ENCODE data around the gene FYN. TPM values are rescaled to one million over a fixed set of nuclear protein-coding genes. Genes with fewer than 3 reads are reported as not detected.
"Not testable (repeated sequence)": the region's sequence is repeated elsewhere in the genome, so short reads cannot be mapped to it uniquely, and the experiment has no call there.

FYN gene
- polyA plus RNA-seq, 3 donors from 2014 or later = 358 to 488 (median 414) TPM

DNA sequence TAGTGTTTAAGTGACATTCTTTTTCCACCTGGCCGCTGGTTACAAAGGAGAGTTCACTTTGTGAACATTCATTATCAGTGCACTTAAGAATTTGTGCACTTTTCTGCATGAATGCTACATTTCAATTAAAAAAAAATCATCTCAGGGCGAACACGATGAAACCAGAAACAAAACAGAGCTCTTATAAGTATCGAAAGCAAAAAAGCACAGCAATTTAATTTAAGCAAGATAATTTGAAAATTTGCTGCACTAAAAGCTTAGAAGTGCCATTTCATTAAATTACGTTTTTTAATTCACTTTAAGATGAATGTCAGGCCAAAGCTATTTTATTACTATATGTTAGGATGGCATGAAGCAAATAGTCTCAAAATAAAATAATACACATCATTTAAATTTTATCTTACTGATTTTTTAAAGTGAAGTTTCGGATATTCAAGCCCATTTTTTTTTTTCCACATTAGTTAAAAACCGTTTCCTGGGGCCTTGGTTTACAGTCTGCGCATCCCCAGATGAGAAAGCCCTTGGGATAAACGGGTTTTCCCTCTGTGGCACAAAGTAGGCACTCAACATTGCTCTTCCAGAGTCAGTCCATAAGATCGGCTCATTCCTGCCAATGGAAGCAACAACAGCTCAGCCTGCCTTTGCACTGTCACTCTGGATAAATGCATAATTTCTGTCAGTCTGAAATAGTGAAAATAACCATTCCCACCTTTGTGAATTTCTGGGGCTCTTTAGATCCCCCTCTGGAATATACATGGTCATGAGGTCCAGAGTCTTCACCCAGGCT is 80.1 kb downstream of the FYN start:
- DNase-seq = no peak
- Mint-ChIP-seq H3K9me3 (no peaks in the 10 kb centered on the region), H3K36me3 (peaks cover 0 to 3% (median 3%) of the 10 kb centered on the region in 3 donors), H3K27ac (peak overlapping the region in 5 of 6 donors; percentile 99 to 100 (median 100)), H3K4me1 (peaks cover under 1 to 60% of the 10 kb centered on the region in 2 donors), H3K27me3 (ENCODE audit: low read depth in 3 of 3) (peaks cover 9 to 18% (median 16%) of the 10 kb centered on the region in 3 donors), H3K4me3 (peak overlapping the region; percentile 87 to 98 (median 92))

GRCh38 chr6:111792241-111792640 is 81.0 kb downstream of the FYN start:
- no peak for DNase-seq
- peaks cover 0 to 3% (median 3%) of the 10 kb centered on the region in 3 donors for H3K36me3 Mint-ChIP-seq
- H3K4me1 Mint-ChIP-seq = peaks cover 0 to 57% of the 10 kb centered on the region in 2 donors
- H3K9me3 Mint-ChIP-seq = no peaks in the 10 kb centered on the region
- H3K27me3 Mint-ChIP-seq (ENCODE audit: low read depth in 3 of 3) = peaks cover 9 to 21% (median 15%) of the 10 kb centered on the region in 3 donors
- H3K27ac Mint-ChIP-seq = peak overlapping the region in 5 of 6 donors; percentile 99 to 100 (median 100)
- H3K4me3 Mint-ChIP-seq = peak overlapping the region; percentile 87 to 98 (median 92)

- Mint-ChIP-seq H3K36me3 (peaks cover 0 to 3% (median 3%) of the 10 kb centered on the region in 3 donors), H3K27ac (peak overlapping the region in 5 of 6 donors; percentile 99 to 100 (median 100)), H3K9me3 (no peaks in the 10 kb centered on the region), H3K4me1 (peaks cover under 1 to 52% of the 10 kb centered on the region in 2 donors), H3K4me3 (peak overlapping the region; percentile 87 to 98 (median 92)), H3K27me3 (ENCODE audit: low read depth in 3 of 3) (peaks cover 9 to 20% (median 17%) of the 10 kb centered on the region in 3 donors)
- DNase-seq = no peak
Observed at GRCh38 chr6:111791415-111791814, 81.8 kb downstream of the FYN start.

DNA sequence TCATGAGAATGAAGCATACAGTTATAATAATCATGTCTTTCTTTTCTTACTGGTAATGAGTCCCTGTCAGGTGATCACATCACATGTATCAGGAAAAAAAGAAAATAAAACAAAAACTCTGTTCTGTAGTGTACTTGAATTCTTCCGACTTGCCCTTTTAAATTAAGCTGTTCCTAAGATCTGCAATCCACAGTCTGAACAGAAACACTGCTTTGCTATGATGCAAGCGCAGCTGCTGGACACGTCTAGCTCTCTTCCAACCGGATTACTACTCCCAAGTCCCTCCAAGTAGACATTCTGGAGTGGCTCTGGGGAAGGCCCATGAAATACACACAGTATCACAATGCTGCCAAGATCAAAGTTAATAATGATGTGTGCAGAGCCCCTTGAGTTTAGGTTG is 83.7 kb downstream of the FYN start:
- peaks cover 0 to 7% (median 3%) of the 10 kb centered on the region in 3 donors for H3K36me3 Mint-ChIP-seq
- H3K4me3 Mint-ChIP-seq = no peak overlapping the region
- H3K27ac Mint-ChIP-seq = no peak overlapping the region
- peaks cover 13 to 17% (median 16%) of the 10 kb centered on the region in 3 donors for H3K27me3 Mint-ChIP-seq (ENCODE audit: low read depth in 3 of 3)
- peaks cover 17 to 45% of the 10 kb centered on the region in 2 donors for H3K4me1 Mint-ChIP-seq
- no peaks in the 10 kb centered on the region for H3K9me3 Mint-ChIP-seq
- no peak for DNase-seq

GRCh38 chr6:111788379-111789276 is 84.6 kb downstream of the FYN start:
- Mint-ChIP-seq H3K27me3 (ENCODE audit: low read depth in 3 of 3) (peaks cover 7 to 12% (median 11%) of the 10 kb centered on the region in 3 donors), H3K4me3 (no peak overlapping the region), H3K27ac (no peak overlapping the region), H3K36me3 (peaks cover 0 to 6% (median 3%) of the 10 kb centered on the region in 3 donors), H3K9me3 (no peaks in the 10 kb centered on the region), H3K4me1 (peaks cover 27 to 45% of the 10 kb centered on the region in 2 donors)
- DNase-seq = no peak

DNA sequence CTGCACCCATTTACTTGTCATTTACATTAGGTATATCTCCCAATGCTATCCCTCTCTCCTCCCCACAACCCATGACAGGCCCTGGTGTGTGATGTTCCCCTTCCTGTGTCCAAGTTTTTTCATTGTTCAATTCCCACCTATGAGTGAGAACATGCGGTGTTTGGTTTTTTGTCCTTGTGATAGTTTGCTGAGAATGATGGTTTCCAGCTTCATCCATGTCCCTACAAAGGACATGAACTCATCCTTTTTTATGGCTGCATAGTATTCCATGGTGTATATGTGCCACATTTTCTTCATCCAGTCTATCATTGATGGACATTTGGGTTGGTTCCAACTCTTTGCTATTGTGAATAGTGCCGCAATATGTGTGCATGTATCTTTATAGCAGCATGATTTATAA is 87.1 kb downstream of the FYN start:
- not testable (repeated sequence) for H3K36me3 Mint-ChIP-seq, DNase-seq, H3K9me3 Mint-ChIP-seq
- Mint-ChIP-seq H3K27me3 (ENCODE audit: low read depth in 3 of 3) (peaks cover 4 to 13% (median 6%) of the 10 kb centered on the region in 3 donors), H3K4me1 (peaks cover 44 to 52% of the 10 kb centered on the region in 2 donors), H3K4me3 (peak overlapping the region in 1 of 5 donors; percentile 14), H3K27ac (peak overlapping the region in 4 of 6 donors; percentile 48 to 75 (median 74))

DNA sequence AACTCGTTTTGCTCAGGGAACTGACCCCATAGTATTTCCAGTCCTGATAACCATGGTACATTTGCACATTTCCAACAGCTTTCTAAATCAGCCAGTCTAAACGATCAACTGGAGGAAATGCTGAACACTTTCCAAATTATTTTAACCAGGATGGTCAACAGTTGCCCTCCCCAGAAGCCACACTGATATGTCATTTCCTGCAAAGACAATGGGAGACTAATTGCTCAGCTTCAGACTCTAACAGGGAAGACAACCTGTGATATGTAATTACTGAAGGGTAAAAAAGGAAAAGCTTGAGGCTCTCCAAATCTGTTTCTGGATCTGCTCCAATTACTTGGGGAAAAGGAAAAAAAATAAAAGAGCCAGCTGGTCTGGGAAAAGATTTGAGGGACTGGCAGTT is 88.8 kb downstream of the FYN start:
- peaks cover 61 to 69% of the 10 kb centered on the region in 2 donors for H3K4me1 Mint-ChIP-seq
- H3K4me3 Mint-ChIP-seq = peak overlapping the region; percentile 3 to 69 (median 65)
- peaks cover 4 to 13% (median 4%) of the 10 kb centered on the region in 3 donors for H3K36me3 Mint-ChIP-seq
- peak overlapping the region; percentile 80 to 93 (median 84) for H3K27ac Mint-ChIP-seq
- no peaks in the 10 kb centered on the region for H3K9me3 Mint-ChIP-seq
- H3K27me3 Mint-ChIP-seq (ENCODE audit: low read depth in 3 of 3) = peaks cover 4 to 13% (median 4%) of the 10 kb centered on the region in 3 donors
- DNase-seq = no peak

DNA sequence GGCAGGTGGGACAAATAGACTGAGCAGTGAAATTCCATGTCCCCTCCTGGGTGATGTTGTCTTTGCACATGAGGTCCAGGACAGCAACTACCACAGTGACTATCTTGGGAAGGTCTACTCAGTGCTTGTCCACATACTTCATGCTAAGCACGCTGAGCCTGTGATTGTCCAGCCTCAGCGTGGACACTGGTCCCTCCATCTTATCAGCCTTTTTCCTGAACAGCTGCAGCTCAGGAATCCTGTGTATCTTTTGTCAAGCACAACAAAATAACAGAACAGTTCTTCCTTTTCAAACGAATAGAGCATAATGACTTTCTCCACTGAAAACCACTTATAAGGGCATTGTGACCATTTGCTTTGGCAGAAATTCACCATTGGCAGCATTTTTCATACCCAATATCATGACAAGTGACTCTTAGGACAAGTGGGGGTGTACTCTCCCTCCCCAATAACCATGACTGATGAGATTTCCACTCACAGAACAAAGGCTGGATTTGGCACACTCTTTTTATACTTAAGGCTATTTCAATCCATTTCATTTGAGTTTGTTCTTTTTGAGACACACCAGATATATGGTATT is 90.3 kb downstream of the FYN start:
- Mint-ChIP-seq H3K27me3 (ENCODE audit: low read depth in 3 of 3) (peaks cover 4 to 14% (median 7%) of the 10 kb centered on the region in 3 donors), H3K36me3 (peaks cover 4 to 13% (median 5%) of the 10 kb centered on the region in 3 donors), H3K9me3 (no peaks in the 10 kb centered on the region), H3K27ac (peak overlapping the region; percentile 80 to 93 (median 84)), H3K4me1 (peaks cover 76 to 84% of the 10 kb centered on the region in 2 donors), H3K4me3 (peak overlapping the region in 3 of 5 donors; percentile 3 to 23 (median 12))
- no peak for DNase-seq

DNA sequence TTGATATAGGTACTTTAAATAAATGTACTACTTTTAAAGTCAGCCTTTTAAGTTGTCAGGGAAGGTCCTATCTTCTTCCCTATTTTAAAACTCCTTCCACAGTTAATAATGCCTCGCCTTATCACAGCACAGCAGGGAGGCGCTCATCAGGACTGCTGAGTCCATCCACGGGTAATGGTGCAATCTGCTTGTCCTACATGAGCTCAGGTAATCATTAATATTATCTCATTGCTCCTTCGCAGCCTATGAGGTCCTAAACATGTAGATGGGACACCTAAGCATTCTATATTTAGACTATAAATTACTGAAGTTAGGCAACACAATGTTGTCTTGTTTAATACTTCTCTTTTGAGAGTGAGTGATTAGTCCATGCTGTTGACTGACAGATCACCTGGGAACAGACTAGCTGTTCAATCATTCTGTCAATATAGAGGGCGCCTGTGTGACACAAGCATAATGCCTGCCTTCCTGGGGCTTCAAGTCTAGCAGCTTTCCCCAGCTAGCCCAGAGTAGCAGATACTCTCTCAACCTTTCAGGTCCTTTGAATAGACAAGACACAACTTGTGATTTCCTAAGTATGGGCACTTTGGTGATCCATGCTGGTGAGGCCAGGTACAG is 91.0 kb downstream of the FYN start:
- Mint-ChIP-seq H3K27me3 (ENCODE audit: low read depth in 3 of 3) (peaks cover 7 to 13% (median 7%) of the 10 kb centered on the region in 3 donors), H3K27ac (peak overlapping the region; percentile 80 to 93 (median 84)), H3K9me3 (no peaks in the 10 kb centered on the region), H3K4me3 (peak overlapping the region in 1 of 5 donors; percentile 6), H3K4me1 (peaks cover 83 to 90% of the 10 kb centered on the region in 2 donors), H3K36me3 (peaks cover 4 to 13% (median 7%) of the 10 kb centered on the region in 3 donors)
- DNase-seq = no peak

DNA sequence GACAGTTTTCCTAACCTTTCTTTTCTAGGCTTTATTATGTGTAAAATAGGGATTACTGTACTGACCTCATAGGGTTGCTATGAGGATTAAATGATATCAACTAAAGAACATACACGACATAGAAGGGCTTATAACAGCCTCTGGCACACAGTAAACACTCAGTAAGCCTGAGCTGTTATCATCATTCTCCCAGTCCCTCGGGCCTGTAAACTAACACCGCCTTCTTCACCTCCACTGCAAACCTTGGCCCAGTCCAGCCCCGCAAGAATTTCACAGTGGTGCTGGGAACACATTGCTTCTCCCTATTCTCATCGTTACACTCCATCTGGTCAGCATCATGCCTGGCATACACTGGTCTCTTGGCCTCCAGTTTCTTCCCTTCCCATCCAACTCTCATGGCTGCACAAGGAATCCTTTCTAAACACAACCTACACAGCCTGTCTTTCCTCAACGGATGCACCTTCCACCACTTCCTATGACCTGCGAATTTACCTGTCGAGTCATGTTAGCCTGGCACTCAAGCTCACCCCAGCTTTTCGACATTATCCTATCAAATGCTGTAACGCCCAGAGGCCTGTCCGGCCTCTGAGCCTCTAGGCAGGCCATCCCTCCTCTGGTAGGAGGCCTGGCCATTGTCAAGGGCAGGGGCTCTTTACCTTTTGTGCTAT is 92.1 kb downstream of the FYN start:
- Mint-ChIP-seq H3K4me3 (peak overlapping the region; percentile 12 to 67 (median 19)), H3K4me1 (peaks cover 92 to 99% of the 10 kb centered on the region in 2 donors), H3K9me3 (no peaks in the 10 kb centered on the region), H3K27ac (peak overlapping the region; percentile 75 to 97 (median 90)), H3K36me3 (peaks cover 4 to 13% (median 7%) of the 10 kb centered on the region in 3 donors), H3K27me3 (ENCODE audit: low read depth in 3 of 3) (peaks cover 6 to 12% (median 7%) of the 10 kb centered on the region in 3 donors)
- no peak for DNase-seq

GRCh38 chr6:111780393-111780792 is 92.9 kb downstream of the FYN start:
- H3K27me3 Mint-ChIP-seq (ENCODE audit: low read depth in 3 of 3) = peaks cover 5 to 12% (median 6%) of the 10 kb centered on the region in 3 donors
- peaks cover 96 to 100% of the 10 kb centered on the region in 2 donors for H3K4me1 Mint-ChIP-seq
- no peak for DNase-seq
- peaks cover 4 to 13% (median 7%) of the 10 kb centered on the region in 3 donors for H3K36me3 Mint-ChIP-seq
- H3K27ac Mint-ChIP-seq = peak overlapping the region; percentile 75 to 97 (median 90)
- H3K9me3 Mint-ChIP-seq = no peaks in the 10 kb centered on the region
- H3K4me3 Mint-ChIP-seq = peak overlapping the region; percentile 12 to 67 (median 43)

- H3K27ac Mint-ChIP-seq = peak overlapping the region; percentile 75 to 97 (median 90)
- peak overlapping the region in 4 of 5 donors; percentile 21 to 67 (median 32) for H3K4me3 Mint-ChIP-seq
- H3K9me3 Mint-ChIP-seq = no peaks in the 10 kb centered on the region
Observed at GRCh38 chr6:111779660-111780059, 93.6 kb downstream of the FYN start.

More at GRCh38 chr6:111779660-111780059, 93.6 kb downstream of the FYN start:
- Mint-ChIP-seq H3K36me3 (peaks cover 3 to 13% (median 4%) of the 10 kb centered on the region in 3 donors), H3K4me1 (peaks cover 96 to 100% of the 10 kb centered on the region in 2 donors), H3K27me3 (ENCODE audit: low read depth in 3 of 3) (peaks cover 3 to 11% (median 6%) of the 10 kb centered on the region in 3 donors)
- DNase-seq = no peak
